Ovary (tissue), 3 donors: Measurements from ENCODE around the gene CCDC51.
"Not testable (repeated sequence)": the region's sequence is repeated elsewhere in the genome, so short reads cannot be mapped to it uniquely, and the experiment has no call there.

Source experiments
- POLR2A ChIP-seq: fragments of 450-650 bp; IDR thresholded peaks from one replicate; pipeline ENCODE4 v1.6.1; 2017; ENCODE audit warnings: antibody characterized with exemption, mild to moderate bottlenecking, moderate library complexity
- TF ChIP-seq, protein P1 (sequence below), 3 donors: fragments of 450-650 bp in 2 of 3; fragments of 200-600 bp in 1 of 3; IDR thresholded peaks; one replicate each; pipeline versions ENCODE4 v1.5.1 to v1.8.0; 2016 to 2022; ENCODE audit warnings: antibody characterized with exemption in 3 of 3, mild to moderate bottlenecking in 1 of 3
- donor health status: DM: no; HTN: no; CAD: no.

DNA sequence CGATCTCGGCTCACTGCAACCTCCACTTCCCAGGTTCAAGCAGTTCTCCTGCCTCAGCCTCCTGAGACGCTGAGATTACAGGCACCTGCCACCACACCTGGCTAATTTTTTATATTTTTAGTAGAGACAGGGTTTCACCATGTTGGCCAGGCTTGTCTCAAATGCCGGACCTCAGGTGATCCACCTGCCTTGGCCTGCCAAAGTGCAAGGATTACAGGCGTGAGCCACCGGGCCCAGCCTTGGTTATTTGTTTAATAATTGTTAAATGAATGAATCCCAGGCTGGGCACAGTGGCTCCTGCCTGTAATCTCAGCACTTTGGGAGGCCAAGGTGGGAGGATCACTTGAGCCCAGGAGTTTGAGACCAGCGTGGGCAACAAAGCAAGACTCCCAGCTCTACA is 21.8 kb upstream of the CCDC51 start:
- TF ChIP-seq, protein P1, sequence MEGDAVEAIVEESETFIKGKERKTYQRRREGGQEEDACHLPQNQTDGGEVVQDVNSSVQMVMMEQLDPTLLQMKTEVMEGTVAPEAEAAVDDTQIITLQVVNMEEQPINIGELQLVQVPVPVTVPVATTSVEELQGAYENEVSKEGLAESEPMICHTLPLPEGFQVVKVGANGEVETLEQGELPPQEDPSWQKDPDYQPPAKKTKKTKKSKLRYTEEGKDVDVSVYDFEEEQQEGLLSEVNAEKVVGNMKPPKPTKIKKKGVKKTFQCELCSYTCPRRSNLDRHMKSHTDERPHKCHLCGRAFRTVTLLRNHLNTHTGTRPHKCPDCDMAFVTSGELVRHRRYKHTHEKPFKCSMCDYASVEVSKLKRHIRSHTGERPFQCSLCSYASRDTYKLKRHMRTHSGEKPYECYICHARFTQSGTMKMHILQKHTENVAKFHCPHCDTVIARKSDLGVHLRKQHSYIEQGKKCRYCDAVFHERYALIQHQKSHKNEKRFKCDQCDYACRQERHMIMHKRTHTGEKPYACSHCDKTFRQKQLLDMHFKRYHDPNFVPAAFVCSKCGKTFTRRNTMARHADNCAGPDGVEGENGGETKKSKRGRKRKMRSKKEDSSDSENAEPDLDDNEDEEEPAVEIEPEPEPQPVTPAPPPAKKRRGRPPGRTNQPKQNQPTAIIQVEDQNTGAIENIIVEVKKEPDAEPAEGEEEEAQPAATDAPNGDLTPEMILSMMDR (IDR thresholded peaks at IDR 0.05), result not testable (repeated sequence)
- not testable (repeated sequence) for TF ChIP-seq POLR2A
